T-helper 17 cell (primary cell): ENCODE results near the gene RPL11. TPM values are rescaled to one million over a fixed set of nuclear protein-coding genes. Genes with fewer than 3 reads are reported as not detected.

Experiments used
- total RNA-seq, 4 donors: library from RNA in 2 of 4; stranded (reverse) in 2 of 4; gene quantifications; one replicate each; pipeline ENCODE4 v1.2.3 and lab custom pipeline; 2022 to 2026

The RPL11 gene
- total RNA-seq, 2 donors from 2014 or later: 1,753 to 1,861 TPM

Other genes with a start within 250 kb of the RPL11 start
- 1 to 10 TPM; 1.5 to 6.4 TPM for gene ASAP3, start 207.6 kb upstream of the RPL11 start, total RNA-seq
- gene E2F2, start 160.6 kb upstream of the RPL11 start, total RNA-seq: 1 to 10 TPM; 5.4 TPM
- gene ID3, start 132.3 kb upstream of the RPL11 start, total RNA-seq: 10 to 100 TPM in 1 of 2 donors, 1 to 10 TPM in 1; 8.6 to 10.7 TPM
- 10 to 100 TPM; 34.7 to 39.7 TPM for gene ELOA, start 51.7 kb downstream of the RPL11 start, total RNA-seq
- 10 to 100 TPM; 67.8 to 80.6 TPM for gene PITHD1, start 86.6 kb downstream of the RPL11 start, total RNA-seq
- 10 to 100 TPM; 52.1 to 57.1 TPM for gene LYPLA2, start 99.3 kb downstream of the RPL11 start, total RNA-seq
- gene GALE, start 108.9 kb downstream of the RPL11 start, total RNA-seq: 1 to 10 TPM; 9.1 to 9.5 TPM
- gene HMGCL, start 133.6 kb downstream of the RPL11 start, total RNA-seq: 10 to 100 TPM; 13.4 to 16.8 TPM
- 1 to 10 TPM; 4.7 to 4.8 TPM for gene FUCA1, start 176.5 kb downstream of the RPL11 start, total RNA-seq
- gene CNR2, start 221.6 kb downstream of the RPL11 start, total RNA-seq: under 1 TPM; 0.13 to 0.85 TPM